Jurkat, Clone E6-1 (cell line): Measurements from ENCODE around the gene PAX3.

Experiments used
- DNase-seq: peaks from one replicate; pipeline ENCODE4 v3.0.0-alpha.2; 2011; ENCODE audit warnings: low read depth, low spot score
- H3K4me3 ChIP-seq: 2 replicates; pipeline ENCODE4 v1.5.1; 2011; ENCODE audit warnings: mild to moderate bottlenecking, low read length, control low read depth, moderate library complexity

PAX3 gene

DNA sequence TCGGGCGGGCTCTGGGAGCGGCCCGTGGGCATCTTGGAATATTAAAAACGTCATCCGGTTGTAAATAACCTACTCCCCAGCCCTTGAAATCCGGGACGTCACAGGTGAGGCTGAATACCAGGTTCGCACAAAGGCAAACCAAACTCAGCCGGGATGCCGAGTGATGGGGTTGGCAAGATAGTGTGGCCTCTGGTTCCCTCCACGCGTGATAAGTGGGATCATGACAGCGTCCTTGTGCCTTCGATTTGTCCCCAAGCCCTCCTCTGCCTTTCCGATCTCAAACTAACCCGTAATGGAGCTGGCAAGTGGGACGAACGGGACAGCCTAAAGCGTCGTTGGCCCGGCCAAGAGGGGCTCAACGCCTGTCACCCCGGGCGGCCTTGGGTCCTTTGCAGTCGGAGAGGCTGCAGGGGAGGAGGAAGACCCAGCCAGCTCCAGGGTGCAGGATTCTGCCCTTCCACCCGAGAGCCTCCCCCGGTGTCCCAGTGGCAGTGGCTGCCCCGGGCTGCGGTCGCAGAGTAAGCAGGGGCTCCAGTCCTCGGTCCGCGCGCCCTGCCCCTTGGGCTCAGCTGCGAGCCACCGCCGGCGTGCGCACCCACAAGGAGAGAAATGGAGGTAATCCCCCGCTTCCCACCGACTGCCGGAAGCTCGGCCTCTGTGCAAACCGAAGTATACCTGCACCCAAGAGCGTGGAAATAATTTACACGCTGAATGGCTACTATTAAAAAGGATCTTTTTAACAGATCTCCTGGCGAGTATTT, 13.4 kb upstream of the PAX3 start:
- DNase-seq: no peak
- no peak overlapping the region for H3K4me3 ChIP-seq

DNA sequence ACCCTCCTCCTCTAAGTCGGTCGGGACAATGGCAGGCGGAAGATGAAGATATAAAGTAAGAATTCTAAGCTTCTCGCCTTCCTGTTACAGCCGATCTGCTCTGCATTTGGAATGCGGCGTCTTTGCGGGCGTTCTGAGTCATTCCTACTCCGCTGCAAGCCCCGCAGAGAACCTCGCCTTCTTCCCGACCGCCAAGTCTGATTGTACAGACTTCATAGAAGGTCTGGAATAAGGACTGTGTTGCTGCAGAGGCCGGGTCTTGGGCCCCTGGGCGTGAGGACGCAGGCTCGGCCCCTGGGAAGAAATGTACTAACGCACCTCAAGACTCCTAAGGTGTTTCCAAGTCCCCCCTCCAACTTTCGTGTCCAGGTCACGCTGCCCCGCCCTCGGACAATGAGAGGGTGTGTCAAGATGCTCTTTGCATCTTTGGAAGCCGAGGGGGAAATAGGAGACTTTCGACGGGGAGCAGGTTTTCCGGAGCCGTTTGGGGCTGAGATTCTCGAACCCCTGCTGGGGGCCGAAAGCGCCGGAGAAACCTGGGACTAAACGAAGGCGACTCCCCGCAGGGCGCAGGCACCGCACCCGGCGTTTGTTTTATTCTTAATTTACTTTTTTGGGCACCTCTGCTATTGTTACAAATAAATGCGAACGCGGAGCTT, 12.7 kb upstream of the PAX3 start:
- no peak overlapping the region for H3K4me3 ChIP-seq
- DNase-seq: no peak

DNA sequence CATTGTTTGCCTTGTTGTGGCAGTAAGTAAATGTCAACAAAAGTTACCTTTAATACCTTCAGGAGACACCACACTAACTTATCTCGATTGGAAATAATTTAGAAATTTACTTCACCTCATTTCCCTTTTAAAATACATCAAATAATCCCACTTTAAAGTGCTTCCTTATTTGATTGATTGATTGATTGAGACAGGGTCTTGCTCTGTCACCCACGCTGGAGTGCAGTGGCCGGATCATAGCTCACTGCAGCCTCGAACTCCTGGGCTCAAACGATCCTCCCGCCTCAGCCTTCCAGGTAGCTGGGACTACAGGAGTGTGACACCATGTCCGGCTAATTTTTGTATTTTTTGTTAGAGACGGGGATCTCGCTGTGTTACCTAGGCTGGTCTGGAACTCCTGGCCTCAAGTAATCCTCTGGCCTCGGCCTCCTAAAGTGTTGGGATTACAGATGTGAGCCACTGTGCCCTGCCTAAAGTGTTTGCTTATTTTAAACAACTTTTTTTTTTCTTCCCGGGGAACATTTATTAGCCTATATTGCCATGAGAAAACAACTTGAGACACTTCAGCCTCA, 12.0 kb upstream of the PAX3 start:
- H3K4me3 ChIP-seq: no peak overlapping the region
- no peak for DNase-seq

GRCh38 chr2:222309766-222310165, 11.0 kb upstream of the PAX3 start:
- DNase-seq: no peak
- no peak overlapping the region for H3K4me3 ChIP-seq

DNA sequence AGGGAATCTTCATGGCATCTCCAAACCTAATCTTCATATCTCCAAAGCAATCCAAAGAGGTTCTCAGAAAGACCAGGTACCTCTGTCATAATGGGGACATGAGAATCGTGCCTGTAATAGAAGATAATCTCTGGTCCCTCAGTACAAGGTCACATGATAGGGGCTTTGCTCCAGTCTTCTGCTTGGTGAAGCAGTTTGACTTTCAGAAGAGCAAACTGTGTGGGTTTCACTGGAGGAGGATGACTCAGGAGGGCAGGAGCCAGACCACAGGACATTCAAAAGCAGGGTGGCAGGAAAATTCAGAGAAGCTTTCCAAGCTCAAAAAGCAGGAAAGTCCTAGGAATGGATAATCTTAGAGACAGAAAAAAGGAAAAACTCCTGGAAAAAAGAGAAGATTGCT, 10.6 kb upstream of the PAX3 start:
- DNase-seq: no peak
- no peak overlapping the region for H3K4me3 ChIP-seq

DNA sequence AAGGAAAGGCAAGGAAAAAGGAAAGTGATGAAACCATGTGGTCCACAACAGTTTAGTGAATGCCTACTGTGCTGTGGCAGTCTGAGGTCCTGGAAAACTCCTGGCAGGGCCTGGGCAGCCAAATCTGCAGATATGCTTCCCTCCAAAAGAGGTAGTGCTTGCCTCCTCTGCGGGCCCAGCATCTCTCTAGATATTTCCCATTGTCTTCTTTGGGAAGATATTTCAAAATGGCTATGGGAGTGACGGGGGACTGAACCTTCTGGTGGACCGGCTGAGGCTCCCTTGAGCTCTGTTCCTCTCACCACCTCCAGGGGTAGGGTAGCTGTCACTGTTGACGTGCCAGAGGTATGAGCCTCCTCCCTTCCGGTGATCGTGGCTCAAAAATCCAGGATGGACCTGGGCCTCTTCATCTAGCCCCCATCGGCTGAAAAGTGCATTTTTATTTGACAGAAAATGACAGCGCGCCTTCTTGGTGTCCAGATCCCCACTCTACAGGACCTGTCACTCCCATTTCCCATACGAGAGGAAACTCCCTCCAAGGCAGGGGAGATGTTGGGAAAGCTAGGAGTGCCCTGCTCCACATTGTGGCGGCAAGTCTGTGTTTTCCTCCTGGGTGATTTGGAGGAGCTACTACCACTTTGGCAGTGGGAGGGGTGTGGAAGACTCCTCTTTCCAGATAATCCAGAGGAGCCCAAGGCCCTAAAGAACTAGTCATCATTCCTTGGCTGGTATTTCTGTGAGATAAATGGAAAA, 9.4 kb upstream of the PAX3 start:
- no peak for DNase-seq

GRCh38 chr2:222307143-222307756, 8.5 kb upstream of the PAX3 start:
- DNase-seq: no peak
- no peak overlapping the region for H3K4me3 ChIP-seq

More for the DNA sequence above, 9.4 kb upstream of the PAX3 start:
- no peak overlapping the region for H3K4me3 ChIP-seq

GRCh38 chr2:222306393-222307142, 7.8 kb upstream of the PAX3 start:
- no peak for DNase-seq
- H3K4me3 ChIP-seq: no peak overlapping the region

GRCh38 chr2:222305516-222306392, 7.0 kb upstream of the PAX3 start:
- no peak for DNase-seq
- no peak overlapping the region for H3K4me3 ChIP-seq

- no peak for DNase-seq
- no peak overlapping the region for H3K4me3 ChIP-seq
Observed at GRCh38 chr2:222304737-222305515, 6.1 kb upstream of the PAX3 start.

DNA sequence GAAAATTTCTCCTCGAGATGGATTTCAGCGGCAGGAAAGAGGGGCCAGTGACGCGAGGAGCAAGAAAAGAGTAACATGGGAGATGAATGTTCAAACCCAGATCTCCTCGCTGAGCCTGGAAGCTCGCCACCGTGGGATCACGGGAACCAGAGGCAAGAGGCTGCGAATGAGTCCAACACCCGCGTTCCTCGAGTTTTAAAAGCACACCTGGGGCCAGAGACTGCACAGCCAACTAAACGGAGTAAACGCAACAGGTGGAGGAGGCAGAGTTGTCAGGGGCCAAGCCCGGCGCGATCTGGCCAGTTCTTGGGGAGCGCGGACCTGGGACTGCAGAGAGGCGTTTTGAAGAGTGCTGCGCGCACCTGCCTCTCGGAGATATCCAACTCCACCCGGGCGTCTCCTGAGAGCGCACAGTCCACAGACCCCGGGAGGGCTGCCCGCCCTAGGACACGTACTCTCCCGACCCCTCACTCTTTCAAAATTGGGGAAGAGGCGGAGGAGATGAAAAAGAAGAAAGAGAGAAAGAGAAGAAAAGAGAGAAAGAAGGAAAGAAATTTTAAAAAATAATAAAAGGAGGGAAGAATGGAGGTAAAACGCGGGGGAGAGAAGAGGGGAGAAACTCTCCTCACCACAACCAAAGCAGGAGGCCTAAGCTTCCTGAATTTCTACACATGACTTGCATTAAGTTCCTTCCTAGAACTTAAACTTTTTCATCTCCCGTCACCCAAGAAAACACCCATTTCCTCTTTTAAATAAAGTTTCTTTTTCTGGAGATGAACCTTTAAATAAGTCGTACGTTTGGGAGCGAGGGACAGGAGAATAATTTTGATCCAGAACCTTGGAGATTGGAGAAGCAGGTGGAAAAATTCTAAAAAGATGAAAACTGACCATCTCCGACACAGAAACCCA, 5.3 kb upstream of the PAX3 start:
- no peak for DNase-seq
- H3K4me3 ChIP-seq: no peak overlapping the region

DNA sequence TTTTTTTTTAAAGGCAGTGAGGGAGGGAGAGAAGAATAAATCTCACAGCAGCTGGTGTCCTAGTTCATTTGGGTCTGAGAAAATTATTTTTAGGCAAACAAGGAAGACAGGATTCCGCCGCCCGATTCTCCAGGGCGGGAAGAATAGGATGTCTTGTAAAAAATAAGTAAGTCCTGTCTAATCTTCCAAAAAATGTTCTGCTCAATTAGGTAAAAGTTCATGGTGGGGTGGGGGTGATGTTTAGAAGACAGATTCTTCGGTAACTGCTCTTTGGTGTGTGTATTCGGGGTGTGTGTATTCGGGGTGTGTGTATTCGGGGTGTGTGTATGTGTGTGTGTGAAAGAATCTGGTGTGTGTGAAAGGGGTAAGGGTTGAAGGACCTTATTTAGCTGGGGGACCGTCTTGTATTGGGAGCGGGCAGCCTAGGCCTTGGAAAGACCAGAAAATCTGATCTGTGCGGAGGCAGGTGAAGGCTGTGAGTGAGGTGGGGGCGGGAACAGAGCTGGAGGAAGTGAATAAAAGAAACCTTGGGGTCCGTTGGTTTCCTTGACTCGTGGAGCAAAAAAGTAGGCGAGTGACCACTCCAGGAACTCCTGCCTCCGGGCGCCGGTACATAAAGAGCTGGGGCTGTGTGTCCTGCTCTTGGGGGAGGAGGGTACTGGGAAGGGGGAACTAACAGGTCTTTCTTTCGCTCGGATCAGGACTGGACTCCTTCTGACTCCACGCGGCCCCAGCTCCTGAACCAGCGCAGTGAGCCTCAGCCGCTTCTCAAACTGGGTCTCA, 4.4 kb upstream of the PAX3 start:
- no peak overlapping the region for H3K4me3 ChIP-seq
- no peak for DNase-seq

GRCh38 chr2:222302178-222303018, 3.6 kb upstream of the PAX3 start:
- H3K4me3 ChIP-seq: no peak overlapping the region
- DNase-seq: no peak

- DNase-seq: no peak
- no peak overlapping the region for H3K4me3 ChIP-seq
Observed at GRCh38 chr2:222301796-222302118, 3.0 kb upstream of the PAX3 start.
